ENCODE data around the gene AOC2.

DNA sequence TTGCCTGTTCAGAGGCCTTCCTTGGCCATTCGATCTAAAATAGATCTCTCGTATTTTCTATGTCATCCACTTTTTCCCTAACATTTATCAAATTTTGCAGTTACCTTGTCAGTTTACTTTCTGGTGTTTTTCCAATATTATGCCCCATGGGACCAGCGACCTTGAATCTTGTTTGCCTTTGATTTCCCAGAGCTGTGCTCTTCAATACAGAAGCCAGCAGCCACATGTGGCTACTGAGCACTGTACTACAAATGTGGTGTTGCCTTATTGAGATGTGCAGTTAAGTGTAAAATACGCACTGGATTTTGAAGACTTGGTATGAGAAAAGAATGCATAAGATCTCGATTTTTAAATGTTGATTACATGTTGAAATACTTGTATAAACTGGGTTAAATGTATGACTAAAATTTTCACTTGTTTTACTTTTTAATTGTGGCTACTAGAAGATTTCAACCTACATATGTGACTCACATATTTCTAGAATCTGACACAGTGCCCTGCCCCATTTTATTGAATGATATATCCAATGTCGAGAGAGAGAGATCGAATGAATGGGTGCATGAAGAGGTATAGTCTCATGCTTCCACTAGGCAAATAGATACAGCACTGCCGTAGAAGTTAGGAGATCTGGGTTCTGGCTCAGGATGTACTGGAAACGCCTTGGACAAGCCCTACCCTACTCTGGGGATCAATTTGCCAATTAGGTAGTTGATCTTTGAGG is 12.0 kb upstream of the AOC2 start:
- TF ChIP-seq CHD4 (IDR thresholded peaks at IDR 0.05; ENCODE audit: borderline replicate concordance) (no peak), MAZ (IDR thresholded peaks at IDR 0.05; ENCODE audit: borderline replicate concordance, low read depth, low read length) (no peak), CEBPB (IDR thresholded peaks at IDR 0.05) (no peak), KDM1A (IDR thresholded peaks at IDR 0.05; ENCODE audit: low read depth) (no peak)
- TF ChIP-seq, protein P1, sequence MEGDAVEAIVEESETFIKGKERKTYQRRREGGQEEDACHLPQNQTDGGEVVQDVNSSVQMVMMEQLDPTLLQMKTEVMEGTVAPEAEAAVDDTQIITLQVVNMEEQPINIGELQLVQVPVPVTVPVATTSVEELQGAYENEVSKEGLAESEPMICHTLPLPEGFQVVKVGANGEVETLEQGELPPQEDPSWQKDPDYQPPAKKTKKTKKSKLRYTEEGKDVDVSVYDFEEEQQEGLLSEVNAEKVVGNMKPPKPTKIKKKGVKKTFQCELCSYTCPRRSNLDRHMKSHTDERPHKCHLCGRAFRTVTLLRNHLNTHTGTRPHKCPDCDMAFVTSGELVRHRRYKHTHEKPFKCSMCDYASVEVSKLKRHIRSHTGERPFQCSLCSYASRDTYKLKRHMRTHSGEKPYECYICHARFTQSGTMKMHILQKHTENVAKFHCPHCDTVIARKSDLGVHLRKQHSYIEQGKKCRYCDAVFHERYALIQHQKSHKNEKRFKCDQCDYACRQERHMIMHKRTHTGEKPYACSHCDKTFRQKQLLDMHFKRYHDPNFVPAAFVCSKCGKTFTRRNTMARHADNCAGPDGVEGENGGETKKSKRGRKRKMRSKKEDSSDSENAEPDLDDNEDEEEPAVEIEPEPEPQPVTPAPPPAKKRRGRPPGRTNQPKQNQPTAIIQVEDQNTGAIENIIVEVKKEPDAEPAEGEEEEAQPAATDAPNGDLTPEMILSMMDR (IDR thresholded peaks at IDR 0.05): no peak
